Karpas-422 (cell line): Measurements from ENCODE around the gene CLASP1. TPM values are rescaled to one million over a fixed set of nuclear protein-coding genes. Genes with fewer than 3 reads are reported as not detected.
"Not testable (repeated sequence)": the region's sequence is repeated elsewhere in the genome, so short reads cannot be mapped to it uniquely, and the experiment has no call there.

Experiments
- DNase-seq: peaks from one replicate; pipeline ENCODE4 v3.0.0-alpha.2; 2015
- H2AFZ ChIP-seq: fragments of 200-600 bp; sonication (generic); 2 replicates; pipeline ENCODE4 v1.6.1; 2014; ENCODE audit warnings: antibody characterized with exemption, low read length, mixed read lengths
- H3K27ac ChIP-seq: fragments of 200-600 bp; sonication (generic); 2 replicates; pipeline ENCODE4 v1.5.1; 2014; ENCODE audit warnings: mild to moderate bottlenecking, low read length, moderate library complexity
- H3K27me3 ChIP-seq: fragments of 200-600 bp; sonication (generic); 2 replicates; pipeline ENCODE4 v1.6.1; 2014; ENCODE audit warnings: low read length, mixed read lengths
- H3K36me3 ChIP-seq: fragments of 200-600 bp; sonication (generic); 2 replicates; pipeline ENCODE4 v1.6.1; 2014; ENCODE audit warnings: low read length, mixed read lengths; ENCODE audit not compliant: insufficient read depth
- H3K4me1 ChIP-seq: fragments of 200-600 bp; sonication (generic); 2 replicates; pipeline ENCODE4 v1.6.1; 2014; ENCODE audit warnings: mild to moderate bottlenecking, low read length, mixed read lengths
- H3K4me2 ChIP-seq: fragments of 200-600 bp; sonication (generic); 2 replicates; pipeline ENCODE4 v1.6.1; 2014; ENCODE audit warnings: low read length, low read depth, mild to moderate bottlenecking; ENCODE audit not compliant: poor library complexity, severe bottlenecking
- H3K4me3 ChIP-seq: fragments of 200-600 bp; sonication (generic); 2 replicates; pipeline ENCODE4 v1.5.1; 2014; ENCODE audit warnings: mild to moderate bottlenecking, antibody characterized with exemption, low read length, mixed read lengths
- H3K79me2 ChIP-seq: fragments of 200-600 bp; sonication (generic); 2 replicates; pipeline ENCODE4 v1.6.1; 2014; ENCODE audit warnings: mild to moderate bottlenecking, low read length, mixed read lengths
- H3K9ac ChIP-seq: fragments of 200-600 bp; sonication (generic); 2 replicates; pipeline ENCODE4 v1.6.0; 2014; ENCODE audit warnings: low read length
- H3K9me2 ChIP-seq: fragments of 200-600 bp; sonication (generic), shearing (Covaris generic); replicated peaks from 2 replicates; pipeline ENCODE4 v1.6.0; 2014; ENCODE audit warnings: mild to moderate bottlenecking, low read length, moderate library complexity; ENCODE audit not compliant: insufficient read depth
- H3K9me3 ChIP-seq: fragments of 300-700, 200-600 bp; sonication (generic); 2 replicates; pipeline ENCODE4 v1.6.1; 2014; ENCODE audit warnings: low read length, mixed read lengths
- H4K20me1 ChIP-seq: fragments of 200-600 bp; sonication (generic); 2 replicates; pipeline ENCODE4 v1.6.1; 2014; ENCODE audit warnings: mild to moderate bottlenecking, antibody characterized with exemption, low read length, low read depth; ENCODE audit not compliant: insufficient read depth
- total RNA-seq: library from RNA; depleted of rRNA; stranded (reverse); fragments of >200 nt; shearing (Covaris generic); gene quantifications from 2 replicates; pipeline ENCODE4 v1.2.3, GENCODE V29; 2014; ENCODE audit warnings: low replicate concordance

Gene CLASP1
- total RNA-seq, 1 experiment from 2014 or later, result 102 TPM

- Histone ChIP-seq H3K4me1 (no peaks in the 10 kb centered on the region), H3K27ac (no peak overlapping the region), H4K20me1 (no peaks in the 10 kb centered on the region), H3K27me3 (no peaks in the 10 kb centered on the region), H3K36me3 (no peaks in the 10 kb centered on the region), H3K4me3 (no peak overlapping the region), H2AFZ (no peak overlapping the region), H3K9me3 (no peaks in the 10 kb centered on the region), H3K79me2 (no peaks in the 10 kb centered on the region), H3K9me2 (no peaks in the 10 kb centered on the region), H3K4me2 (no peak overlapping the region), H3K9ac (no peak overlapping the region)
- no peak for DNase-seq
These were observed 342.2 kb downstream of the CLASP1 start for GRCh38 chr2:121307048-121307447.

DNA sequence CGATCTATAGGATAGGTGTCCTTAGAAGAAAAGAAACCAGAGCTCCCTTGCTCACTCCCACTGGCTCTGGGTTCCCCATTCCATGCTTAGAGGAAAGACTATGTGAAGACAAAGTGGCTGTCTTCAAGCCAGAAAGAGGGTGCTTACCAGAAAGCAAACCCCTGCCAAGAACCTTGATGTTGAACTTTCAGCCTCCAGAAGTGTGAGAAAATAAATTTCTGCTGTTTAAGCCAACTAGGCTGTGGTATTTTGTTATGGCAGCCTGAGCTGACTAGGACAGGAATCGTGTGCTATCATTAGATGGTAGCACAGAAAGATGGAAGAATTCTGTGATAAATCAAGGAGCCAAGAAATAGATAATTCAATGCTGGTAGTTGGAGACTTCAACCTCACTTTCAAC lies 344.3 kb downstream of the CLASP1 start:
- no peak overlapping the region for H3K4me2 ChIP-seq
- no peak for DNase-seq
- no peak overlapping the region for H2AFZ ChIP-seq
- H3K9me3 ChIP-seq, result no peaks in the 10 kb centered on the region
- no peak overlapping the region for H3K9ac ChIP-seq
- H3K36me3 ChIP-seq, result no peaks in the 10 kb centered on the region
- H3K27me3 ChIP-seq, result no peaks in the 10 kb centered on the region
- no peak overlapping the region for H3K27ac ChIP-seq
- no peaks in the 10 kb centered on the region for H3K4me1 ChIP-seq
- H3K4me3 ChIP-seq, result no peak overlapping the region
- H3K79me2 ChIP-seq, result no peaks in the 10 kb centered on the region
- H3K9me2 ChIP-seq, result no peaks in the 10 kb centered on the region
- no peaks in the 10 kb centered on the region for H4K20me1 ChIP-seq

- Histone ChIP-seq H3K4me1 (no peaks in the 10 kb centered on the region), H3K36me3 (no peaks in the 10 kb centered on the region), H3K4me3 (no peak overlapping the region), H3K9ac (no peak overlapping the region), H3K9me2 (no peaks in the 10 kb centered on the region), H3K27me3 (no peaks in the 10 kb centered on the region), H3K79me2 (no peaks in the 10 kb centered on the region), H3K27ac (no peak overlapping the region), H2AFZ (no peak overlapping the region), H3K9me3 (no peaks in the 10 kb centered on the region), H3K4me2 (no peak overlapping the region), H4K20me1 (no peaks in the 10 kb centered on the region)
- DNase-seq, result no peak
These were observed 345.6 kb downstream of the CLASP1 start for GRCh38 chr2:121303531-121304263.

GRCh38 chr2:121301190-121301589 lies 348.1 kb downstream of the CLASP1 start:
- H3K9me2 ChIP-seq, H4K20me1 ChIP-seq, H3K4me1 ChIP-seq, H2AFZ ChIP-seq, H3K79me2 ChIP-seq, H3K4me3 ChIP-seq, H3K27me3 ChIP-seq, DNase-seq, H3K9ac ChIP-seq, H3K36me3 ChIP-seq, H3K27ac ChIP-seq, H3K4me2 ChIP-seq, H3K9me3 ChIP-seq: not testable (repeated sequence)

DNA sequence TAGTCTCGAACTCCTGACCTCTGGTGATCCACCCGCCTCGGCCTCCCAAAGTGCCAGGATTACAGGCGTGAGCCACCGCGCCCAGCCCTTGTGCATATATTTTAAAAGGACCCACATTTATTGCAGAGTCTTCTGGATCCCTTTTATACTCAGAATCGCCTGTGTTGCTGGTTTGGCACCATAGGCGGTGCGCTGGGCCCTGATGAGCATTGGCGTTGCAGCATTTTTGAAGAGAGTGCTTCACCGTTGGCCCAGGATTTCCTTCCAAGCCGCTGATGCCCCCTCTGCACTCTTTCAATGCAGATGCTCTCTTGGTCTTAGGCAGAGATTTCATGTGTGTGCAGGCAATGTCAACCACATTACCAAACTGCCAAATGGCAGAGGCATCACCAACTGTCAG lies 350.8 kb downstream of the CLASP1 start:
- no peaks in the 10 kb centered on the region for H4K20me1 ChIP-seq
- no peaks in the 10 kb centered on the region for H3K27me3 ChIP-seq
- H3K4me2 ChIP-seq, result no peak overlapping the region

DNA sequence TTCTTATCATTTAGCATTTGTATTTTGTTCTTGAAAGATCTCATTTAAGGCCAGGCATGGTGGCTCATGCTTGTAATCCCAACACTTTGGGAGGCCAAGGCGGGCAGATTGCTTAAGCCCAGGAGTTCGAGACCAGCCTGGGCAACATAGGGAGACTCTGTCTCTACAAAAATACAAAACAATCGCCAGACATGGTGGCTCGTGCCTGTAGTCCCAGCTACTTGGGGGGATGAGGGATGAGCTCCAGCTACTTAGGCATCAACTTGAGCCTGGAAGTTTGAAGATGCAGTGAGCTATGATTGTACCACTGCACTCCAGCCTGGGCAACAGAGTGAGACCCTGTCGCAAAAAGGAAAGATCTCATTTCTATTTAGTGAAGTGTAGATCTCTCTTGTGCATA lies 351.4 kb downstream of the CLASP1 start:
- not testable (repeated sequence) for H4K20me1 ChIP-seq, H3K9ac ChIP-seq, H3K36me3 ChIP-seq, H3K4me2 ChIP-seq, H3K9me3 ChIP-seq, H3K9me2 ChIP-seq, H3K27me3 ChIP-seq, H3K79me2 ChIP-seq, H3K4me1 ChIP-seq, DNase-seq, H3K27ac ChIP-seq, H3K4me3 ChIP-seq, H2AFZ ChIP-seq

More for the DNA sequence above, 350.8 kb downstream of the CLASP1 start:
- no peak for DNase-seq
- no peak overlapping the region for H3K4me3 ChIP-seq
- no peaks in the 10 kb centered on the region for H3K4me1 ChIP-seq
- H3K79me2 ChIP-seq, result no peaks in the 10 kb centered on the region
- no peaks in the 10 kb centered on the region for H3K9me3 ChIP-seq
- H3K27ac ChIP-seq, result no peak overlapping the region
- H3K36me3 ChIP-seq, result no peaks in the 10 kb centered on the region
- no peak overlapping the region for H2AFZ ChIP-seq
- no peaks in the 10 kb centered on the region for H3K9me2 ChIP-seq
- H3K9ac ChIP-seq, result no peak overlapping the region

- Histone ChIP-seq H3K9me2 (no peaks in the 10 kb centered on the region), H3K9me3 (no peaks in the 10 kb centered on the region), H3K4me1 (no peaks in the 10 kb centered on the region), H3K79me2 (no peaks in the 10 kb centered on the region), H2AFZ (no peak overlapping the region), H3K9ac (no peak overlapping the region), H3K36me3 (no peaks in the 10 kb centered on the region), H3K4me2 (no peak overlapping the region), H3K27ac (no peak overlapping the region), H3K4me3 (no peak overlapping the region), H3K27me3 (no peaks in the 10 kb centered on the region), H4K20me1 (no peaks in the 10 kb centered on the region)
- DNase-seq, result peak; percentile 73
These were observed 351.9 kb downstream of the CLASP1 start for GRCh38 chr2:121297217-121297830.

DNA sequence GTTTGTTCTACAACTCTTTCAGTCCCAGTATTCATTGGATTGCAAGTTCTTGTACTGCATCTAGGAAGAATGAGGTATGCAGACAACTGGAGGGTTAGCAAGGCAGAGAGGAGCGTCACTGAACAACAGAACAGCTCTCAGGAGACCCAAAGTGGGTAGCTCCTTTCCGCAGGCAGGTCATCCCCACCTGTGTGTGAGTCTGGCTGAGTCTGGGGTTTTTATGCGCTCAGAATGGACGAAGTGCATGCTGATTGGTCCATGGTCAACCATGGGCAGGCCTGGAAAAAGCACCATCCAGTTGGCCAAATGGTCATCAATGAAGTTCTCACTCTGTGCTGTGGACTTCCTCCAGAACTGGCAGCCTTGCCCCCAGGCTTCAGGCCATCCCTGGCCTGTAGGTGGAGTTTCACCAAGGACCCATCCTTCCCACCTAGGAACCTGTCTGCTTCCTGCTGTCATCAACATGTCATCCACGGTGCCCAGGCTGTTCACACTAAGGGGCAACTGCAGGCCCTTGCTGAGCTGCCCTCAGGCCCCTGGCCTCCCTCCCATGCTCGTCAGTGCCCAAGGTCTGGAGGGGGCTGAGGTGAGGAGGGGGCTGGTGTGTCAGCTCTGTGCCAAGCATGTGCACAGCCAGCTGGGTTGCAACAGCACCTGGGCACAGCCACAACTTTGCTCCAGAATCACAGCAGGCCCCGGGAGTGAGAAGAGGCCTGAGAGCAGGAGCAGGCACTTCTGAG lies 353.2 kb downstream of the CLASP1 start:
- no peak overlapping the region for H3K4me3 ChIP-seq
- no peaks in the 10 kb centered on the region for H4K20me1 ChIP-seq
- H3K9me2 ChIP-seq, result no peaks in the 10 kb centered on the region
- H3K36me3 ChIP-seq, result no peaks in the 10 kb centered on the region
- no peak overlapping the region for H3K9ac ChIP-seq
- no peak for DNase-seq
- no peaks in the 10 kb centered on the region for H3K9me3 ChIP-seq
- H3K4me1 ChIP-seq, result no peaks in the 10 kb centered on the region
- H3K27me3 ChIP-seq, result no peaks in the 10 kb centered on the region
- no peak overlapping the region for H3K27ac ChIP-seq
- no peak overlapping the region for H2AFZ ChIP-seq
- H3K4me2 ChIP-seq, result no peak overlapping the region
- no peaks in the 10 kb centered on the region for H3K79me2 ChIP-seq
